GM23248 (cell line): Measurements from ENCODE around the gene MUC13.

ENCODE experiments used
- EZH2 ChIP-seq: fragments of 200-600 bp; sonication (generic); IDR thresholded peaks from 2 replicates; pipeline ENCODE4 v1.6.1; 2018; ENCODE audit warnings: antibody characterized with exemption, mild to moderate bottlenecking; ENCODE audit not compliant: insufficient read depth, poor library complexity, severe bottlenecking
- EZH2phosphoT487 ChIP-seq: fragments of 200-600 bp; sonication (generic); IDR thresholded peaks from 2 replicates; pipeline ENCODE4 v1.6.1; 2018; ENCODE audit warnings: antibody characterized with exemption, moderate library complexity, mild to moderate bottlenecking, low read depth; ENCODE audit not compliant: insufficient read depth

GRCh38 chr3:124967964-124968363 is 33.4 kb upstream of the MUC13 start:
- TF ChIP-seq EZH2phosphoT487 (no peak), EZH2 (no peak)
